ENCODE results near the gene RASGRP2. TPM values are rescaled to one million over a fixed set of nuclear protein-coding genes. Genes with fewer than 3 reads are reported as not detected.

RASGRP2 gene
- total and polyA plus RNA-seq, 2 of the 8 experiments (the other 6 are each of a cell fraction or from before 2014, with no cell fraction given) = 40.6 to 45.7 TPM

- Histone ChIP-seq H3K9me3 (ENCODE audit: insufficient read depth in 2 of 2, low read depth in 1 of 2, low read length in 1 of 2) (no peaks in the 10 kb centered on the region), H2BK12ac (ENCODE audit: low read depth, low read length) (no peak overlapping the region), H3K18ac (ENCODE audit: extremely low read depth, low read length) (no peak overlapping the region), H4K91ac (replicated peaks; ENCODE audit: insufficient read length, low read length) (peak overlapping the region; percentile 2), H3K56ac (replicated peaks; ENCODE audit: insufficient read length, low read depth, low read length) (no peak overlapping the region), H4K5ac (ENCODE audit: insufficient read length, low read depth, low read length) (no peak overlapping the region), H3K27ac (ENCODE audit: low read depth, low read length) (no peak overlapping the region), H2BK5ac (ENCODE audit: low read depth, low read length) (no peak overlapping the region), H2BK15ac (ENCODE audit: low read length) (no peak overlapping the region; the same call in 1 of the 2 replicates), H3K4me2 (ENCODE audit: insufficient read depth in 1 of 2, low read depth in 2 of 2, low read length in 2 of 2) (no peak overlapping the region), H3K4me3 (ENCODE audit: extremely low read depth in 1 of 4, insufficient read depth in 2 of 4, low read depth in 3 of 4, low read length in 4 of 4) (no peak overlapping the region), H2AK5ac (ENCODE audit: low read depth, low read length) (no peak overlapping the region), H3K14ac (ENCODE audit: insufficient read length) (no peak overlapping the region), H3K23me2 (ENCODE audit: low read depth, low read length) (no peaks in the 10 kb centered on the region; the same call in 1 of the 2 replicates), H4K8ac (ENCODE audit: extremely low read depth, insufficient read depth, low read length) (no peak overlapping the region), H3K27me3 (replicated peaks in 1 of 4; ENCODE audit: control insufficient read depth in 3 of 4, extremely low read depth in 1 of 4, insufficient read depth in 3 of 4, low read length in 3 of 4) (no peaks in the 10 kb centered on the region; a peak in 2 of 7 replicates), H4K20me1 (replicated peaks in 1 of 2; ENCODE audit: control insufficient read depth in 1 of 2, insufficient read depth in 2 of 2, low read length in 2 of 2) (no peaks in the 10 kb centered on the region), H3K4me1 (replicated peaks in 1 of 4; ENCODE audit: control insufficient read depth in 3 of 4, insufficient read depth in 4 of 4, low read length in 3 of 4) (peaks cover 10 to 42% (median 25%) of the 10 kb centered on the region in 4 experiments), H3K79me2 (ENCODE audit: control insufficient read depth in 1 of 2, insufficient read depth in 2 of 2, low read length in 2 of 2) (no peaks in the 10 kb centered on the region), H3K36me3 (ENCODE audit: control insufficient read depth in 2 of 4, insufficient read depth in 4 of 4, low read length in 3 of 4) (no peaks in the 10 kb centered on the region), H3K4ac (replicated peaks; ENCODE audit: insufficient read length, low read depth, low read length) (no peak overlapping the region), H3K79me1 (ENCODE audit: low read depth, low read length) (peaks cover 4% of the 10 kb centered on the region; the same call in 1 of the 2 replicates), H3K23ac (ENCODE audit: insufficient read length) (no peak overlapping the region), H2AFZ (ENCODE audit: low read length) (no peak overlapping the region), H2BK120ac (replicated peaks; ENCODE audit: low read depth, low read length) (no peak overlapping the region), H2BK20ac (ENCODE audit: low read length) (no peak overlapping the region), H3K9ac (replicated peaks in 1 of 4; ENCODE audit: extremely low read depth in 1 of 4, low read depth in 3 of 4, low read length in 3 of 4) (no peak overlapping the region)
- ChIA-PET CTCF (ENCODE audit: partially characterized antibody) (interaction anchor here (0.8 kb wide), 1 partner anchor 40 kb away, joined by 3 read pairs; no protein-coding TSS in a partner anchor), POLR2A (ENCODE audit: partially characterized antibody) (interaction anchor here (2.6 to 42.9 kb wide), 2 partner anchors 11 to 37 kb away, joined by 18 to 1087 read pairs; partner anchors contain the start of genes PYGM and SF1)
- WGBS, 2 experiments (ENCODE audit: extremely low coverage in 1 of 2, insufficient coverage in 1 of 2, insufficient read length in 1 of 2, insufficient replicate concordance in 2 of 2, low coverage in 1 of 2, low lambda C conversion rate in 2 of 2, missing lambda C conversion rate in 1 of 2) = 85% methylated on average over 11 of the region's 11 CpGs; no CpG with 5 or more reads in 1 of the 2 experiments
- DNase-seq (ENCODE audit: low read depth in 1 of 2, low spot score in 2 of 2) = no peak
- no peak for FAIRE-seq
- TF ChIP-seq ATF2 (IDR thresholded peaks at IDR 0.05; ENCODE audit: low read length) (no peak), EGR1 (IDR thresholded peaks at IDR 0.05; ENCODE audit: borderline replicate concordance, low read depth, low read length) (no peak), KDM1A (IDR thresholded peaks at IDR 0.05; ENCODE audit: borderline replicate concordance, low read length) (no peak), SIRT6 (IDR thresholded peaks at IDR 0.05; ENCODE audit: low read length) (no peak), JUN (IDR thresholded peaks at IDR 0.05; ENCODE audit: low read depth, low read length) (no peak), RNF2 (IDR thresholded peaks at IDR 0.05; ENCODE audit: borderline replicate concordance, low read depth, low read length, missing control alignments, poor library complexity, severe bottlenecking) (no peak), KDM5A (IDR thresholded peaks at IDR 0.05; ENCODE audit: low read length) (no peak), SRF (IDR thresholded peaks at IDR 0.05; ENCODE audit: low read depth, low read length) (no peak), TAF7 (optimal IDR thresholded peaks at IDR 0.05; ENCODE audit: borderline replicate concordance, low read depth, low read length) (no peak)
Observed at GRCh38 chr11:64728757-64729365, 15.1 kb downstream of the RASGRP2 start.
